ENCODE data around the gene CCDC88A.
"Not testable (repeated sequence)": the region's sequence is repeated elsewhere in the genome, so short reads cannot be mapped to it uniquely, and the experiment has no call there.

The CCDC88A gene

GRCh38 chr2:55280851-55281546, 138.7 kb downstream of the CCDC88A start:
- H3K4me3 Mint-ChIP-seq; intact Hi-C loops (cut with micrococcal nuclease): not testable (repeated sequence)

GRCh38 chr2:55279859-55280424, 139.7 kb downstream of the CCDC88A start:
- H3K4me3 Mint-ChIP-seq; H3K9me3 Mint-ChIP-seq; H3K27me3 Mint-ChIP-seq; H3K27ac Mint-ChIP-seq; H3K36me3 Mint-ChIP-seq (ENCODE audit: low read depth); intact Hi-C loops (cut with micrococcal nuclease); H3K4me1 Mint-ChIP-seq (ENCODE audit: low read depth): not testable (repeated sequence)

More at GRCh38 chr2:55280851-55281546, 138.7 kb downstream of the CCDC88A start:
- H3K9me3 Mint-ChIP-seq; H3K27me3 Mint-ChIP-seq; H3K4me1 Mint-ChIP-seq (ENCODE audit: low read depth): not testable (repeated sequence)
- Mint-ChIP-seq H3K27ac (peak overlapping the region; percentile 97), H3K36me3 (ENCODE audit: low read depth) (peaks cover 18% of the 10 kb centered on the region)

GRCh38 chr2:55279214-55279835, 140.3 kb downstream of the CCDC88A start:
- H3K36me3 Mint-ChIP-seq (ENCODE audit: low read depth); H3K27me3 Mint-ChIP-seq; intact Hi-C loops (cut with micrococcal nuclease); H3K9me3 Mint-ChIP-seq; H3K4me3 Mint-ChIP-seq; H3K27ac Mint-ChIP-seq; H3K4me1 Mint-ChIP-seq (ENCODE audit: low read depth): not testable (repeated sequence)

- intact Hi-C loops (cut with micrococcal nuclease), result no loop called here
- Mint-ChIP-seq H3K36me3 (ENCODE audit: low read depth) (no peaks in the 10 kb centered on the region), H3K9me3 (no peaks in the 10 kb centered on the region), H3K4me3 (no peak overlapping the region), H3K27me3 (no peaks in the 10 kb centered on the region), H3K27ac (no peak overlapping the region), H3K4me1 (ENCODE audit: low read depth) (no peaks in the 10 kb centered on the region)
Measured at GRCh38 chr2:55277310-55277709, 142.3 kb downstream of the CCDC88A start.

GRCh38 chr2:55274346-55274745, 145.3 kb downstream of the CCDC88A start:
- intact Hi-C loops (cut with micrococcal nuclease); H3K36me3 Mint-ChIP-seq (ENCODE audit: low read depth); H3K9me3 Mint-ChIP-seq; H3K27me3 Mint-ChIP-seq; H3K4me1 Mint-ChIP-seq (ENCODE audit: low read depth); H3K4me3 Mint-ChIP-seq; H3K27ac Mint-ChIP-seq: not testable (repeated sequence)

- intact Hi-C loops (cut with micrococcal nuclease), result loop anchor here (1.0 to 5.0 kb wide), 2 partner anchors 13 to 37 kb away; partner anchors contain the start of genes CLHC1 and RPS27A
Measured at GRCh38 chr2:55269645-55269990, 150.0 kb downstream of the CCDC88A start.

GRCh38 chr2:55268907-55269644, 150.6 kb downstream of the CCDC88A start, which contains the start of gene MTIF2:
Gene MTIF2, minus strand, starts transcription at chr2:55269231. Its CDS starts 5,373 bp downstream, at chr2:55263858.
- H3K4me1 Mint-ChIP-seq (ENCODE audit: low read depth), result peaks cover 5% of the 10 kb centered on the region
- H3K27ac Mint-ChIP-seq, result peak within 1 kb of the TSS; percentile 96
- peak within 1 kb of the TSS; percentile 93 for H3K4me3 Mint-ChIP-seq
- peaks cover 32% of the 10 kb centered on the region for H3K36me3 Mint-ChIP-seq (ENCODE audit: low read depth)
- intact Hi-C loops (cut with micrococcal nuclease), result loop anchor here (1.0 to 5.0 kb wide), 2 partner anchors 13 to 37 kb away; partner anchors contain the start of genes CLHC1 and RPS27A
- no peaks in the 10 kb centered on the region for H3K9me3 Mint-ChIP-seq
- no peaks in the 10 kb centered on the region for H3K27me3 Mint-ChIP-seq

More at GRCh38 chr2:55269645-55269990, 150.0 kb downstream of the CCDC88A start:
- Mint-ChIP-seq H3K27me3 (no peaks in the 10 kb centered on the region), H3K4me3 (peak overlapping the region; percentile 93), H3K36me3 (ENCODE audit: low read depth) (peaks cover 27% of the 10 kb centered on the region), H3K4me1 (ENCODE audit: low read depth) (peaks cover 5% of the 10 kb centered on the region), H3K27ac (peak overlapping the region; percentile 96), H3K9me3 (no peaks in the 10 kb centered on the region)

- Mint-ChIP-seq H3K4me1 (ENCODE audit: low read depth) (peaks cover 5% of the 10 kb centered on the region), H3K9me3 (no peaks in the 10 kb centered on the region), H3K27me3 (no peaks in the 10 kb centered on the region), H3K27ac (peak overlapping the region; percentile 96), H3K36me3 (ENCODE audit: low read depth) (peaks cover 39% of the 10 kb centered on the region), H3K4me3 (peak overlapping the region; percentile 93)
- intact Hi-C loops (cut with micrococcal nuclease), result loop anchor here (5.0 kb wide), 1 partner anchor 36 kb away; the partner anchor contains the start of genes CLHC1 and RPS27A
Measured at GRCh38 chr2:55268288-55268906, 151.3 kb downstream of the CCDC88A start.

- H3K27ac Mint-ChIP-seq; intact Hi-C loops (cut with micrococcal nuclease); H3K27me3 Mint-ChIP-seq; H3K4me3 Mint-ChIP-seq; H3K9me3 Mint-ChIP-seq; H3K4me1 Mint-ChIP-seq (ENCODE audit: low read depth): not testable (repeated sequence)
- peaks cover 84% of the 10 kb centered on the region for H3K36me3 Mint-ChIP-seq (ENCODE audit: low read depth)
Measured at GRCh38 chr2:55259586-55259985, 160.1 kb downstream of the CCDC88A start.

- Mint-ChIP-seq H3K27me3 (no peaks in the 10 kb centered on the region), H3K4me1 (ENCODE audit: low read depth) (no peaks in the 10 kb centered on the region), H3K4me3 (no peak overlapping the region), H3K36me3 (ENCODE audit: low read depth) (peaks cover 84% of the 10 kb centered on the region), H3K9me3 (no peaks in the 10 kb centered on the region), H3K27ac (no peak overlapping the region)
- intact Hi-C loops (cut with micrococcal nuclease), result no loop called here
Measured at GRCh38 chr2:55252832-55253231, 166.8 kb downstream of the CCDC88A start.

- H3K27me3 Mint-ChIP-seq, result no peaks in the 10 kb centered on the region
- H3K4me1 Mint-ChIP-seq (ENCODE audit: low read depth), result no peaks in the 10 kb centered on the region
- H3K9me3 Mint-ChIP-seq, result no peaks in the 10 kb centered on the region
- no peak overlapping the region for H3K4me3 Mint-ChIP-seq
- peaks cover 91% of the 10 kb centered on the region for H3K36me3 Mint-ChIP-seq (ENCODE audit: low read depth)
- H3K27ac Mint-ChIP-seq, result no peak overlapping the region
- intact Hi-C loops (cut with micrococcal nuclease), result no loop called here
Measured at GRCh38 chr2:55247025-55247424, 172.6 kb downstream of the CCDC88A start.

GRCh38 chr2:55245411-55245810, 174.2 kb downstream of the CCDC88A start:
- Mint-ChIP-seq H3K4me3 (no peak overlapping the region), H3K4me1 (ENCODE audit: low read depth) (no peaks in the 10 kb centered on the region), H3K36me3 (ENCODE audit: low read depth) (peaks cover 89% of the 10 kb centered on the region), H3K27ac (no peak overlapping the region), H3K27me3 (no peaks in the 10 kb centered on the region), H3K9me3 (no peaks in the 10 kb centered on the region)
- intact Hi-C loops (cut with micrococcal nuclease), result no loop called here

- H3K36me3 Mint-ChIP-seq (ENCODE audit: low read depth), result peaks cover 81% of the 10 kb centered on the region
- intact Hi-C loops (cut with micrococcal nuclease), result no loop called here
- H3K27ac Mint-ChIP-seq, result no peak overlapping the region
- H3K4me1 Mint-ChIP-seq (ENCODE audit: low read depth), result no peaks in the 10 kb centered on the region
- no peaks in the 10 kb centered on the region for H3K9me3 Mint-ChIP-seq
- no peaks in the 10 kb centered on the region for H3K27me3 Mint-ChIP-seq
- no peak overlapping the region for H3K4me3 Mint-ChIP-seq
Measured at GRCh38 chr2:55242617-55243016, 177.0 kb downstream of the CCDC88A start.

Measured in dendritic cell treated with granulocyte-macrophage colony-stimulating factor and Interleukin-4, amounts not matched to agents 40 ng/mL and 50 ng/mL, for 4 days (primary cell).